GM21723 (cell line): Measurements from ENCODE around the gene NFIA.

ENCODE experiments used
- ATAC-seq: cut with Tn5 transposase; IDR thresholded peaks from one replicate; pipeline ENCODE4 v1.9.1; 2021; ENCODE audit warnings: mild to moderate bottlenecking, moderate library complexity; ENCODE audit not compliant: unreplicated experiment

NFIA gene

DNA sequence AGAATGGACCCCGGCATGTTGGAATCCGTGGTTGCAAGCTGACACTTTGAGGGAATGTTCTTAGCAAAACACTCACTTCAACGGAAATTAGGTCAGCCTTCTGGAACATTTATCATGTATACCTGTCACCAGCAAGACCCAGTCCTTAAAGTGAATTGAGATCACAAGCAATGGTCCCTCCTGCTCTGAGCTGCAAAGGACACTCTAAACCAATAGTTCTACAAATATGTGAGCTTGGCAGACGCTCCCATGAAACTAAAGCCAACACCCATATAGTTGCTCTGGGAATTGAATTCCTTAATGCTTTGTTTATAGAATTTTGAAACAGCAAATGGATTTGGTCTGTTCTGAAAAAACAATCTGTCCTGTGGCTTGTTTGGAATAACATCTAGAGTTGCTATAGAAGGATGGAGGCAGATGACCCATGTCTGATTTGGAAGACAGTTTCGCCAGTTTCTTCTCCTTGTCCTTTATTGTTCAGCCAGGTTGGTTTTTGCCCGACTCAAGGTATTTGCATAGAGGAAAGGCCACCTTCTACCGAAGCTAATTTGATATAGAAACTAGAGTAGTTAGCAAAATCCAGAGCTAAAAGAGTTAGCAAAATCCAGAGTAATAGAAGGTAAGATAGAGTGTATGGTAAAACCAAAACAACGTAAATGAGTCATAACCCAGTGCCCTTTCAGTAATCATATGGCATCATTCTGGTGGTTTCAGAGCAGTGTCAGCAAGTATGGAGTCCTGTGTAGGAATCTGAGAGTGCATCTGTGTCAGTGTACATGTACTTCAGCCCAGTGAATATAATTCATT, 236.2 kb downstream of the NFIA start:
- ATAC-seq = peak; percentile 100

DNA sequence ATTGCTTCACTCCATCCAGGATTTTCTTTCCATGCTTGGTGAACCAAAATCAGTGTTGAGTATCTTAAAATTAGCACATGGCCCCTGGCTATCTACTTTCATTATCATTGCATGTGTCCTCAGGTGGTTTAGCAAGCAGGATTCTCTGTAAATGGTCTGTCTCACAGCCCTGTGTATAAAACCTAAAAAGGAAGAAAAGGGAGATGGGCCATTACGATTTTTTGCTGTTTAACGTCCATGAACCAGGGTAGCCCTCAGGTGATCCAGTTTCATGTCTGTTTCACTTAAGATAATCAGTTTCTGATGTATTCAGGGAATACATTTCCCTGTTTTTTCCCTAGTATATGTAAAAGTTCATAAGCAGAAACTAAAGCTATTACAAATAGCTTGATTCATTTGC, 238.2 kb downstream of the NFIA start:
- no peak for ATAC-seq

DNA sequence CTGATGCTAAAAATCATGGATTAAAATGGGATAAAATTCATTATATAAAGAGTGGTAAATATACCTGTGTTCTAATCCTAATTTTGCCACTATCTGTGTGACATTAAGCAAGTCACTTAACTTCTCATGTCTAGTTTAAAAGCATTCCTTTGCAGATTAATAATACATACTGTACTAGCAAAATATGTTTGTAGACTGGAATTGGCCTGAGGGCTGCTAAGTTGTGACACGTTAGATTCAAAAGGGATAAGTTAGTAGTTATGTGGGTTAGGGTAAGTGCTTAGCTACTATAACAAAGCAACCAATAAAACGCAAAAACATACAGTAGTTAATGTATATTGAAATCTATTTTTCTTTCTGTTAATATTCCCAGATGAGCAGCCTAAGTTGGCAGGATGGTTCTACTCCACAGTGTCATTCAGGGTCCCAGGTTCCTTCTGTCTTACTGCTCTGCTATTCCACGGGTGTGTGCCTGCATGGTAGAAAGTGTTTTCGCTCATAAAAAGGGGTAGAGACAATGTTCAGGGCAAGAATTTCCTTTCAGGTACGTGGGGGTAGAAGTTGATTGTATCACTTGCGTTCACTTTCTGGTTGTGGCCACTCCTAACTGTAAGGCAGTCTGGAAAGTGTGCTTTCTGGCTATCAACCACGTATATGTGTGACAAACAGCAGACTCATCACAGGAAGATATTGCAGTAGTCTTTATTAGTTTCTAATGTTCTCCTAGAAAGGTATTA, 239.8 kb downstream of the NFIA start:
- ATAC-seq = no peak

DNA sequence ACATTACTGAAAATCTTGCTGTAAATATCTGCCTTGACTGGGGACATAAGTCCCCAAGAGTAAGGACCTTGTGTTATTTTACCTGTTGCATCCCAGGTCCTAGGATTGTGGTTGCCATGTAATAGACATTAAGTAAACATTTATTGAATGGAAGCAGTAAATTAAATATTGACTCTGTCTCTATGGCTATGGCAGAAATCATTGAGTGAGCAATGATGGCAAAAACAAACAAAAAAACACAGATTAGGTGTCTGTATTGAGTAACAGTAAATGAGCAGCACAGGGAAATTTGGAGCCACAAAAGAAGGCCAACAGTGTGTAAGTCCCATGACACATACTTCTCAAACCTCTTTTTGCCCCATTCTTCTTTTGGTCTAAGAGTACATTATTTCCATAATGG, 240.4 kb downstream of the NFIA start:
- ATAC-seq = no peak

DNA sequence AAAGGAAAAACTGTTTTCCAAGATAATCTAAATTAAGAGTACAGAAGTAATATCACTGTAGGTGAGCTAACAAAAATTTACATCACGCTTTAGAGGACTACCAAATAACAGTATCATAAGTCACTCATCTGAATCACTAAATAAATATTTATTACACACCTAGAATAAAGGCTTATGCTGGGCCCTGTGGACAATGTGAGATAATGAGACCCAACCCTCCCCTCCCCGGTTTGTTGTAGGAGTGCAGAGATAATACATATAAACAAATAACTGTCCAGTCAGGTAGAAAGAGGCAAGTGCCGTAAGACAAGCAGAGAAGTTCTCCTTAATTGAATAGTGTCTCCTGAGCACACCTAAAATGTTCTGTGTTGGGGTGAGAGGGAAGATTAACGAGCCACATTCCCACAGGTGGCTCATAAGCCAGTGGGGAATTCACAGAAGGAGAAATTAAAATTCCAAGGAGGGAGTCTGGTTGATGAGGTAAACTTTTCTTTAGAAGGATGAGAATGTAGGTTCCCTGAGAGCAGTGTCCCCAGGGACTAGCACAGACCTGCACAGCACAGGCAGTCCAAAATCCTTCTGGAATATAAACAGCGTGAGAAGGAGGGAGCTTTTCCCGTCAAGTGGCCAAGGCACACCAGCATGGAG, 241.4 kb downstream of the NFIA start:
- ATAC-seq = no peak

DNA sequence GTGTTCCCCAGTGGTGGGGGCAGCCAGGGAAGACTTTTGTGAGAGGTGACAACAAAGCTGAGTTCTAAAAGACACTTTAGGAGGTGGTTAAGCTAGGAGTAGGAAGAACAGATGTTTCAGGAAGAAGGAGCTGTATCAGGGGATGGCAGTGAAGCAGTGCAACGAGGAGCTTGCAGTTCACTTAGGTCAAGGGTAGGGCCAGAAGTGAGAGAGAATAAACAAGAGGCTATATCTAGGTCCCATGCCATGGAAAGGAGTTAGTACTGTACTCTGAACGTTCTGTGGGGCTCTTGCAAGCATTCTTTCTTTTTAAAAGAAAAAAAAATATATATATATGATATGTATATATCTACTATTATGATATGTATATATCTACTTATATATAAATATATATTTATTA, 244.4 kb downstream of the NFIA start:
- no peak for ATAC-seq

DNA sequence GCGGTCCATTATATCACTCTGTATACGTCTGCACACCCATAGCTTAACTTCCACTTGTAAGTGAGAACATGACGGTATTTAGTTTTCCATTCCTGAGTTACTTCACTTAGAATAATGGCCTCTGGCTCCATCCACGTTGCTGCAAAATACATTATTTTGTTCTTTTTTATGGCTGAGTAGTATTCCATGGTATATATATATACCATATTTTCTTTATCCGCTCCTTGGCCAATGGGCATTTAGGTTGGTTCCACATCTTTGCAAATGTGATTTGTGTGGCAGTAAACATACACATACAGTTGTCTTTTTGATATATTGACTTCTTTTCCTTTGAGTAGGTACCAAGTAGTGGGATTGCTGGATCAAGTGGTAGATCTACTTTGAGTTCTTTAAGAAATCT, 245.1 kb downstream of the NFIA start:
- ATAC-seq = no peak

DNA sequence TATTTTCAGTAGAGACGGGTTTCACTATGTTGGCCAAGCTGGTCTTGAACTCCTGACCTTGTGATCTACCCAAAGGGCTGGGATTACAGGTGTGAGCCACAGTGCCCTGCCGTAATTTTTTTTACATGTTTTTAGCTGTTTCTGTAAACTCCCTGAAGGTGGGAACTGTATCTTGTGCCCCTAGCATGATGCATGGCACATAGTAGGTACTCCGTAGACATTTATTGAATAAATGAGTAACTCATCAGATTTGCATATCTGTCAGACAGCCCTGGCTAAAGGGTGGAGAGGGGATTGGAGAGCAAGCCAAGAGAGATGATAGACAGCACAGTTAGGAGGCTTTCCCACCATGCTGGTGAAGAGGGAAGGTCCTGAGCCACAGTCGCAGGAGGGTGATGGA, 247.2 kb downstream of the NFIA start:
- ATAC-seq = no peak

DNA sequence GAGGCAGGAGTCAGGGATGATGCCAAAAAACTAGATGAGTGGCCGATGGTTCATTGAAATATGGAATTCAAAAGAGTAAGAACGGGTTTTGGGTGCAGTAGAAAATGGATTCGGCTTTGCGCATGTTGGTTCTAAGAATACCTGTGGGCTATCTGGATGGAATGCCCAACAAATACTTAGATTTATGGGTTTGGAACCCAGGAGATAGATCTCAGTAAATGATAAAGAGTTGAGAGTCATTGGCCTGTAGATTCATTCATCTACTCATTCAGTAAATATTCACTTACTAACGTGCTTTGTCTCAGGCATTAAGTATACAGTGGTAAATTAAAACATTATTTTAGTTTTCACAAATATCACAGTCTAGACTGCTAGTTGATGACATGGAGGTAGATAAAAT, 247.7 kb downstream of the NFIA start:
- no peak for ATAC-seq

DNA sequence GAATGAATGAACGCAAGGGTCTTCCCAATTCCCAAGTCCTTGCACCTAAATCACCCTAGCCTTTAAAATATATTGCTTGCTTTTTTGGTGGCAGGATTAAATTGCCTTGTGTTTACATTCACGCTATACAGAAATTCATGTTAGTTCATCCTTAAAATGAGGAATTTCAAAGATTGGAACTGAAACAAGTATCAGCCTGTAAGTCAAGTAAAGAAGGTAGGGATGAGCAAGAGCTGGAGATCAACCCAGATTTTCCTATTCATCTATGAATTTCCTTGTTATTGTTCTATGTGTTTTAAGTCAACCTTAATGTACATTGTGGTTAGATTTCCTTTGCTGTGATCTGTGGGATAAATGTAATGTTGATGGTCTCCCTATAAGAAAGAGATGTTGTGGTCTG, 248.2 kb downstream of the NFIA start:
- no peak for ATAC-seq

DNA sequence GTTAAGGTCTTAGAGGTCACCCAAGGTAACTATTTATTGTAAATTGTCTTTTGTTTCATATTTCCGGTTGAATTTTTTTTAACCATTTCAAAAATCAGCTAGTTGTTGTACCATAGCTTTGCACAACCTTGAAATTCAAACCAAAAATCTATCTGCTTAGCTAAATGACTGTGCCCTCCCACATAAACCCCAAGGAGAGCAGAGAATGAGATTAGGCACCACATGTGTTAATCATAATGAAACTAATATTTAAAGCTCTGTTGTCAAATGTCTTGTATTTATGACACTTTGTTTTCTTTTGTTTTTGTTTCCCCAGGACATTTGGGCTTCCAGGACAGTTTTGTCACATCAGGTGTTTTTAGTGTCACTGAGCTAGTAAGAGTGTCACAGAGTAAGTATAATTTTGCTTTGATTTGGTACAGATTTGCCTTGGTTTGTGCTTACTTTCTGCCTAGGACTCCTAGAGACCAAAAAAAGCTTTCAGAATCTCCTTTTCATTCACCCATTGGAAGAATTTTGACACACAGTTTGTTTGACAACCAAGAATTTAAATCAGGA, 249.9 kb downstream of the NFIA start:
- peak; percentile 99 for ATAC-seq

DNA sequence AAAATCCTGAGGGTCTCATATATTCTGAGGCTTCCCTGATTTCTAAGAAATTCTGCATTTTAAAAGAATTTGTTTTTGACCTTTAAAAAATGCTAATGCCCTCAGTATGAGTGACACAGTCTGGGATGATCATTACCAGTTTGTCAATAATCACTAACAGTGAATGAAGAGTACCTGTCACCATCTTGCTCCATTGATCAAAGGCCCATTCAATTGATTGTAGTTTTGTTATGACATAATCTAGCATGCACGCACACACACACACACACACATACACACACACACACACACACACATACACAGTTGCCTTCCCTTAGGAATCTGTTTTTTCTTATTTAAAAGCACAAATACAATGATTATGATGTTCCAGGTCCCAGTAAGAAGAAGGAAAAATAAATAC, 250.4 kb downstream of the NFIA start:
- no peak for ATAC-seq

DNA sequence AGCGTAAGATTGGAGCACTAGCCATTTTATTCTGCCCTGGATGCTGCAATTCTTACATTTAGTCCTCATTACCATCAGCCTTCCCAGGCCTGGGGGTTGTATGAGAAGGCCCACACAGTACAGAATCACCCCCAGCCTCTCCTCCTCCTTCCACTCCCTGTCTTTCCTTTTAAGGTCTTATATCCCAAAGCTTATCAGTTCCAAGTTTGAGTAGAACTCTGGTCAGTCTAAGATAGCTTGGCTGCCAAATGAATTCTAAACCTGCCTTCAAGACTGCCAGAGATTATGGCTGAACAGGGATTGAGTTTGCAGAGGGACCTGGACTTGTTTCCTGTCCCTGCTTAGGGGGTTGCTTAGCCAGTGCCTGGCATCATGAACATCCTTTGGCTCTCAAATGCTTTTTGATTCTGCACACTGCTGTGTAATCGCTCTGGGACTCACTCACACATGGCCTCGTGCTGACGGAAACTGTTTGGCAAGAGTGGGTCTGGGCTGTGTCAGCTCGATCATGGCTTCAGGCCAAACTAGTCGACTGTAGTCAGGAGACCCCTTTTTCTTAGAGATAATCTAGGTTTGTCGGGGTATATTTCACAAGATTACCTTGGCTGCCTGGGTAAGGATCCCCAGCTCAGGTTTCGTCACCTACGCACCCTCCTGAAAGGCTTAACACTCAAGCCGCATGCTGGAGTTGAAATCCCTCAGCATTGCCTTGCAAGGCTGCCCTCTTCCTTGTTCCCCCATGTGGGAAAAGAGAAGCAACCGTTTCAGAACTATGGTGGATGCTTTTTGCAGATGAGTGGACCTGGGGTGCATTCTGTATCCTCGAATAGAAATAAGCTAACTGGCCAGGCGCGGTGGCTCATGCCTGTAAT, 252.6 kb downstream of the NFIA start:
- ATAC-seq = no peak

DNA sequence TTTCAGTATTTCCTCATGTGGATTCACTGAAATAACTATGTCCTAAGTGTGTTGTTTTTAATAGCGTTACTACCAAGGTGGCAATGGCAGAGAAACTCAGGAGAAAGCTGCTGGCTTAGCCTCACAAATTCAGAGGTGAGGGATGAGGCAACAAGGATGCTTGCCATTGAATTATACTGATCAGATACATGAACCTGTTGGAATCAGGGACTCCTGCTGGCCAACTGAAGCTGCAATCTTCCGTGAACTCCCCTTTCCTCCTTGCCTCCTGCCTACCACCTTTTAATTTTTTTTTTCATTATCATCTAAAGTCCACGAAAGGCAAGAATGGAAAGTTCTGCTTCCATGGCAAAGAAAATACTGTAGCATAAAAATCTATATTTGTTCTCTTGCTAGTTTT, 254.7 kb downstream of the NFIA start:
- ATAC-seq = no peak

DNA sequence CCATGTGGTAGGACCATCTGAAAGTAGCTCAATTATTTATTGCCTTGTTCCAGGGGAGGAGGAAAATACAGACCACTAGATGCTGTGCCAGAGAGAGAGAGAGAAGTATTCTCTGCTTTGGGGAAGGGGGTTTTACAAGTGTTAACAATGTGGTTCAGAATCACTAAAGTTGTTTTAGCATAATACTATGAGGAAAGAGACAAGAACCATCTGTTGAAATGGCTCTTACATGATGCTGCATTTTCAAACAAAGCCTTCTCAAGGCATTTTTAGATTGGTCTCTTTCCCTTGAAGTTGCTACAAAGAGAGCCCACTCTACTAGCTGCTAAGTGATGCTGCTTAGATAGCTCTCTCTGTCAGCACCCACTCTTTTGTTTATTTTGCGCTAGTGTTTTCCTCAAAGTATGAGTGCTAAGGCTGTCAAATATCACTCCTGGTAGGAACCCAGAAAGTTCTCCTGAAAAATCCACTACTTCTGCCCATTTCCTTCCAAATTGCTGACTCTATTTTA, 255.1 kb downstream of the NFIA start:
- ATAC-seq = no peak

DNA sequence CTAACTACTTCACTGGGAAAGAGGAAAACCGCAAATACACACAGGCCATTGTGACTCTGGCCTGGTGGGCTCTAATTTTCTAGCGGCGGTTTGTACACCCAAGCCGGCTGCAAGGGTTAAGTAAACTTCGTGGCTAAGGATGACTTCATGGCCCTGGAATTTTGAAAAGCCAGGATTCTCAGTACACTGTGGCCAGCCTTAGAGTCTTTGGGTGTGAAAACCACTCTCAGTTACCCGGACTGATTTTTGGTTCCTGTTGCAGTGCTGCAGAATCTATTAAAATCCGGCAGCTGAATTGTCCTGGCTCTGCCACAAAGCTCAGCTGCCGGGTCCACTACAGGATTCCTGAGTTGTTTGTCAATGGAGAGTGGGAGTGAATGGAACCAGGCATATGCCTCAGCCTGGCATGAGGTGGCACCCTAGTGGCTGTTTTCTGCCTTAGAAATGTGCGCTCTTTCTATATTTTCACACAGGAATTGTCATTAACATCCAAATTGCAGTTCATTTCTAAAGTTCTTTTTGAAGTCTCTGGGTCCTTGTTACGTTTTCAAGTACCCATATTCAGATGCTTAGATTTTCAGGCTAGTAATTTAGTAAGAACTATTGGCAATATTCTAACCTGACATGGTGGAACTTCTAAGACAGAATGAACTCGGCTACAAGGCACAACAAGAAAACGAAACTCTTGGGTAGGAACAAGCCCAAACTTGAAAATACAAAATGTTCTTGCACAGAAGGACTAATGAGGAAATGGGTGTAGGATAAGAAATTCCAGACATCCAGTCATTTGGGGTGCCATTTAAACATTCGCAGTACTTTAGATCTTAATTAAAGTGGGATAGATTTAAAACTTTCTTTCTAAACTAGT, 255.9 kb downstream of the NFIA start:
- no peak for ATAC-seq

DNA sequence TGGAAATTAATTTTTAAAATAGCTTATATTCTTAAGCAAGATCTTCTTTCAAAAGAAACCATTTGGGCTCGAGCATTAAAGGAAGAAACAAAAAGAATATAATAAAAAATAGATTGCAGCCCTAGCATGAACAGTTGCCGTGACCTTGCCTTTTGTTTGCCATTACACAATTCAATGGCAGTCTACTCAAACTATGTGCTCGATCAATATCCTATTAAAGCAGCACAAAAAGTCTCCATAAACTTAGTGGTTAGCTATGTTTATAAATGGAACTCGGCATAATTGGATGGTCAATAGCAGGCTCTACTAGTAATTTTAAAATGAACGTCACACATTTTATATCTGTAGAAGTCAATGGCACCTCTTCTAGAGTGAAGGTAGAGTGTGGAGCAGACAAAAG, 256.5 kb downstream of the NFIA start:
- ATAC-seq = no peak

DNA sequence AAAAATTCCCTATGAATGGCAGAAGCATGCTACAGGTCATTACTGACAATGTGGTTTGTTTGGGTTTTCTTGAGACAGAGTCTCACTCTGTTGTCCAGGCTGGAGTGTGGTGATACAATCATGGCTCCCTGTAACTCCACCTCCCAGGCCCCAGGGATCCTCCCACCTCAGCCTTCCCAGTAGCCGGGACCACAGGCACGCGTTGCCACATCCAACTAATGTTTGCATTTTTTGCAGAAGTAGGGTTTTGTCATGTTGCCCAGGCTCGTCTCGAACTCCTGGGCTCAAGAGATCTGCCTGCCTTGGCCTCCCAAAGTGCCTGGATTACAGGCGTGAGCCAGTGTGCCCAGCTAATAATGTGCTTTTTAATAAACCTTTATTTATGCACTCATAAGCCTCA, 259.1 kb downstream of the NFIA start:
- ATAC-seq = no peak

DNA sequence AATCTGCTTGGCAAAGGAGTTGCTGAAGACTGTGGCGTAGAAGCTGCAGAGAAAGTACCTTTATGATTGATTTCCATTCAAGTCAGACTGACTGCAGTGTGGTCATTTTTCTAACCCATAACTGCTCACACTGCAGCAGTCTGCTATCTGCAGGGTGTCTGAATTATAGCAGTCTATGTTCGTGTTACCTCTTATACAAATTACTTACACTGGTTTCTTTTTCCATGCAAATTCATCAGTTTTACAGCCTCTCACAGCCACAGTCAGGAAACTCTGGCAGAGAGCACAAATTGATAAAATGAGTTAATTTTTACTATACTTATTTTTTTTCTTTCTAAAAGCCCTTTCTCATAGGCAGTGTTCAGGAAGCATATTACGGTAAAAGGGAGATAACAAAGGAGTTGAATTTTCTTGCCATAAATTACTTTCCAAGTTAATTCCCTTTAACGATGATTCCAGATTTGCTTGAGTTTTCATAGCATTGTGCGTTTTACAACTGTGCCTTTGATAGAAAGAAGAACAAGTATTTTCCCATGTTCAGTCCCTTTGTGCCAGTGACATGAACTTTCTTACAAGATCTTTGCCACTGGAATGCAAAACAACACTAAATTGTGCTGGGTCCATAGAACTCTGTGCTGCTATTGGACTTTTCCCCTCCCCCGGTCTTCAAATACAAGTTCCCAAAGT, 261.5 kb downstream of the NFIA start:
- ATAC-seq = no peak
